Adrenal gland (tissue), 12 donors: ENCODE measurements around the gene MYMK. TPM values are rescaled to one million over a fixed set of nuclear protein-coding genes. Genes with fewer than 3 reads are reported as not detected.

ENCODE experiments used
- DNase-seq, 7 donors: peaks; one replicate each; pipeline ENCODE4 v3.0.0-alpha.2; 2019 to 2020
- H3K27ac ChIP-seq, 5 donors: fragments of 200-600 bp; sonication (generic) in 4 of 5; 1 replicate in 3 of 5; 2 replicates in 2 of 5; pipeline versions ENCODE4 v1.5.1 to v1.8.0; 2016 to 2020; ENCODE audit warnings: mild to moderate bottlenecking in 1 of 5
- H3K27me3 ChIP-seq: fragments of 200-600 bp; 2 replicates; pipeline ENCODE4 v1.8.0; 2021
- H3K36me3 ChIP-seq, 2 donors: fragments of 200-600 bp; replicated peaks in 1 of 2; 1 replicate in 1 of 2; 2 replicates in 1 of 2; pipeline versions ENCODE4 v1.5.1 to v1.8.0; 2018 to 2022
- H3K4me1 ChIP-seq, 2 donors: fragments of 200-600 bp; replicated peaks in 1 of 2; 1 replicate in 1 of 2; 2 replicates in 1 of 2; pipeline versions ENCODE4 v1.5.1 to v1.8.0; 2018 to 2021
- H3K4me3 ChIP-seq, 4 donors: fragments of 200-600 bp; sonication (generic) in 3 of 4; one replicate each; pipeline ENCODE4 v1.5.1; 2016 to 2018
- H3K9me3 ChIP-seq, 3 donors: fragments of 200-600 bp; sonication (generic) in 1 of 3; replicated peaks in 1 of 3; 1 replicate in 2 of 3; 2 replicates in 1 of 3; pipeline versions ENCODE4 v1.5.1 to v1.8.0; 2016 to 2021
- CTCF ChIP-seq, 6 experiments: fragments of 450-650 bp in 4 of 6; fragments of 200-600 bp in 2 of 6; sonication (generic) in 1 of 6; IDR thresholded peaks; 1 replicate in 5 of 6; 2 replicates in 1 of 6; pipeline versions ENCODE4 v1.5.1 to v1.8.0; 2016 to 2021; ENCODE audit warnings: antibody characterized with exemption in 6 of 6, mild to moderate bottlenecking in 2 of 6, moderate library complexity in 1 of 6
- POLR2A ChIP-seq, 2 donors: fragments of 450-650 bp; IDR thresholded peaks; one replicate each; pipeline ENCODE4 v1.6.1; 2017; ENCODE audit warnings: antibody characterized with exemption in 2 of 2, mild to moderate bottlenecking in 2 of 2, moderate library complexity in 1 of 2
- WGBS, 4 donors: extraction: QIAGEN DNeasy Blood & Tissue Kit in 2 of 4; methylation state at CpG; one replicate each; pipeline versions ENCODE4 v1.1.5 to v1.1.7; 2013 to 2017; 5-methylcytosine and 5-hydroxymethylcytosine counted together
- intact Hi-C, 2 donors: fragments of 100-400 bp; cut with DNase I; formaldehyde crosslinking; loops; one replicate each; pipeline versions ENCODE4 v1.14.1 to v1.15.0; 2022 to 2023
- polyA plus RNA-seq, 3 donors: library from polyadenylated mRNA; stranded (reverse); fragments of 200-250 nt in 2 of 3; fragments of 350-450 nt in 1 of 3; fragmentation: Illumina TruSeq in 1 of 3; extraction: RNeasy Lipid Tissue Mini Kit (QIAGEN cat#74804) in 1 of 3; gene quantifications; one replicate each; pipeline ENCODE4 v1.2.3, GENCODE V29; 2013 to 2014
- total RNA-seq, 9 donors: library from RNA; depleted of rRNA in 4 of 9; stranded (reverse); fragments of >200 nt in 4 of 9; fragments of 120-200 nt in 1 of 9; fragmentation: NEBNext Ultra II Directional in 1 of 9; extraction: Animal tissue kit (Norgen Biotek cat#: 25700) in 1 of 9; gene quantifications; one replicate each; pipeline versions ENCODE4 v1.1.0 to v1.2.4, GENCODE V29; 2013 to 2023
- donor health status: healthy with polysubstance abuse.
- donor health status: Bipolar disorder and iron deficiency.
- donor health status: DM: yes; HTN: yes; CAD: no.
- donor health status: DM: no; HTN: no; CAD: no.
- donor health status: DM: no; HTN: no; CAD: no.
- donor health status: DM: yes; HTN: yes; CAD: no.

Gene MYMK
- total and polyA plus RNA-seq, 12 donors, result not detected

GRCh38 chr9:133556354-133556753, 31.6 kb upstream of the MYMK start:
- no peak overlapping the region for H3K4me3 ChIP-seq
- peaks cover 13 to 21% of the 10 kb centered on the region in 2 donors for H3K4me1 ChIP-seq
- H3K36me3 ChIP-seq, result peaks cover 0 to 32% of the 10 kb centered on the region in 2 donors
- 68 to 86% (median 84%) methylated on average over 3 to 5 of the region's 5 CpGs for WGBS, 4 donors
- H3K27ac ChIP-seq, result peak overlapping the region in 1 of 5 donors; percentile 64
- no peaks in the 10 kb centered on the region for H3K27me3 ChIP-seq
- intact Hi-C loops, result no loop called here
- TF ChIP-seq POLR2A (IDR thresholded peaks at IDR 0.05) (no peak), CTCF (IDR thresholded peaks at IDR 0.05) (no peak)
- DNase-seq, result no peak
- no peaks in the 10 kb centered on the region for H3K9me3 ChIP-seq

GRCh38 chr9:133554729-133555128, 30.0 kb upstream of the MYMK start:
- intact Hi-C loops, result no loop called here
- H3K27me3 ChIP-seq, result no peaks in the 10 kb centered on the region
- no peaks in the 10 kb centered on the region for H3K9me3 ChIP-seq
- TF ChIP-seq CTCF (IDR thresholded peaks at IDR 0.05) (no peak), POLR2A (IDR thresholded peaks at IDR 0.05) (no peak)
- WGBS, 4 donors, result 80 to 91% (median 88%) methylated on average over 8 of the region's 8 CpGs
- H3K4me1 ChIP-seq, result peaks cover 13 to 21% of the 10 kb centered on the region in 2 donors
- H3K4me3 ChIP-seq, result no peak overlapping the region
- peaks cover 0 to 25% of the 10 kb centered on the region in 2 donors for H3K36me3 ChIP-seq
- DNase-seq, result no peak
- no peak overlapping the region for H3K27ac ChIP-seq

- DNase-seq, result no peak
- intact Hi-C loops, result no loop called here
- TF ChIP-seq POLR2A (IDR thresholded peaks at IDR 0.05) (no peak), CTCF (IDR thresholded peaks at IDR 0.05) (no peak)
- Histone ChIP-seq H3K4me3 (no peak overlapping the region), H3K36me3 (peaks cover 0 to 25% of the 10 kb centered on the region in 2 donors), H3K4me1 (peaks cover 13 to 21% of the 10 kb centered on the region in 2 donors), H3K27ac (no peak overlapping the region), H3K9me3 (no peaks in the 10 kb centered on the region), H3K27me3 (no peaks in the 10 kb centered on the region)
- WGBS, 4 donors, result 82 to 92% (median 86%) methylated on average over 10 to 31 of the region's 31 CpGs
Observed at GRCh38 chr9:133553973-133554713, 29.4 kb upstream of the MYMK start.

GRCh38 chr9:133553123-133553522, 28.4 kb upstream of the MYMK start:
- 88 to 93% (median 89%) methylated on average over 10 of the region's 10 CpGs for WGBS, 4 donors
- no peak overlapping the region for H3K4me3 ChIP-seq
- intact Hi-C loops, result no loop called here
- no peaks in the 10 kb centered on the region for H3K9me3 ChIP-seq
- TF ChIP-seq CTCF (IDR thresholded peaks at IDR 0.05) (no peak), POLR2A (IDR thresholded peaks at IDR 0.05) (no peak)
- H3K27ac ChIP-seq, result no peak overlapping the region
- peaks cover 0 to 25% of the 10 kb centered on the region in 2 donors for H3K36me3 ChIP-seq
- no peaks in the 10 kb centered on the region for H3K27me3 ChIP-seq
- no peak for DNase-seq
- peaks cover 4 to 11% of the 10 kb centered on the region in 2 donors for H3K4me1 ChIP-seq
